IPS-15b (cell line): Measurements from ENCODE around the gene STEAP2.

ENCODE experiments used
- H3K27me3 ChIP-seq: one replicate; pipeline ENCODE4 v1.6.1; 2013; ENCODE audit warnings: low read length; ENCODE audit not compliant: control insufficient read depth, insufficient read depth
- H3K36me3 ChIP-seq: one replicate; pipeline ENCODE4 v1.6.1; 2013; ENCODE audit warnings: low read length; ENCODE audit not compliant: control insufficient read depth, insufficient read depth
- H3K4me1 ChIP-seq: one replicate; pipeline ENCODE4 v1.6.1; 2013; ENCODE audit warnings: mild to moderate bottlenecking, low read length; ENCODE audit not compliant: control insufficient read depth, insufficient read depth
- H3K4me3 ChIP-seq: one replicate; pipeline ENCODE4 v1.5.1; 2013; ENCODE audit warnings: low read depth, low read length
- H3K9ac ChIP-seq: one replicate; pipeline ENCODE4 v1.6.1; 2013; ENCODE audit warnings: low read depth, mild to moderate bottlenecking, low read length
- H3K9me3 ChIP-seq: one replicate; pipeline ENCODE4 v1.6.1; 2013; ENCODE audit warnings: mild to moderate bottlenecking, low read length; ENCODE audit not compliant: control insufficient read depth, insufficient read depth

Gene STEAP2

DNA sequence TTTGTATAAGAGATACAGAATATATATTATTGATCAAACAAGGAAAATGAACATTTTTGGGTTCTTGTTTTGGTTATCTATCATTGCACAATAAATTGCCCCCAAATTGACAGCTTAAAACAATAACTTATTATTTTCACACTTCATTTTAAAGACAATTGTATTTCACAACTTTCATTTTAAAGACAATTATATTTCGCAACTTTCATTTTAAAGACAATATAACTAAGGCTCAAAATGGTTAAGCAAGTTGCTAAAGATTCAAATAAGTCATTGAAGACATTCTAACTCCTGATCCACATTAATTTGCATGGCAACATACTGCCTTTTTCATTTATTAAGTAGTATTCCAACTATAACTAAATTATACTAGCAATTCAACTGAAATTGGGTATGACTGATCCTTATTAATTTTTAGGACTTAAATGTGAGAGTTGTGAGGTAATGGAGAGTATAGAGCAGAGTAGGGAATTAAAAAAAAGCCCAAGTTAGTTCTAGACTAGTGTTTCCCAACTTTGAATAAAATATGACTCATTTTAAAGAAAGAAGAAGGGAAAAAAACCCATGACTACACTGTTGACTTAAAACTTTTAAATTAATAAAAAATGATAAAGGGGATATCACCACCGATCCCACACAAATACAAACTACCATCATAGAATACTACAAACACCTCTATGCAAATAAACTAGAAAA, 9.9 kb upstream of the STEAP2 start:
- Histone ChIP-seq H3K4me3 (no peak overlapping the region), H3K9ac (no peak overlapping the region), H3K36me3 (no peaks in the 10 kb centered on the region), H3K9me3 (no peaks in the 10 kb centered on the region), H3K27me3 (no peaks in the 10 kb centered on the region), H3K4me1 (no peaks in the 10 kb centered on the region)

DNA sequence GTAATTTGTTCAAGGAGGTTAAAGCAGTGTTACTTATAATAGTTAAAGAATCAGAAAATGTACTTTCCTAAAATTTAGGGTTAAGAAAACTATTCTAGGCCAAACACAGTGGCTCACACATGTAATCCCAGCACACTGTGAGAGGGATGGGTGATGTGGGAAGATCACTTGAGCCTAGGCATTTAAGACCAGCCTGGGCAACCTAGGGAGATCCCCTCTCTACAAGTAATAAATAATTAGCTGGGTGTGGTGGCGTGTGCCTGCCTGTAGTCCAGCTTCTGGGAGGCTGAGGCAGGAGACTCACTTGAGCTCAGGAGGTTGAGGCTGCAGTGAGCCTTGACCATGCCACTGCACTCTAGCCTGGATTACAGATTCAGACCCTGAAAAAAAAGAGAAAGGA, 3.6 kb upstream of the STEAP2 start:
- H3K9me3 ChIP-seq = no peaks in the 10 kb centered on the region
- H3K9ac ChIP-seq = no peak overlapping the region
- no peaks in the 10 kb centered on the region for H3K36me3 ChIP-seq
- H3K4me3 ChIP-seq = no peak overlapping the region
- H3K27me3 ChIP-seq = peaks cover 3% of the 10 kb centered on the region
- peaks cover under 1% of the 10 kb centered on the region for H3K4me1 ChIP-seq

GRCh38 chr7:90209776-90210175, 1.8 kb upstream of the STEAP2 start:
- H3K36me3 ChIP-seq = no peaks in the 10 kb centered on the region
- peaks cover 3% of the 10 kb centered on the region for H3K27me3 ChIP-seq
- no peaks in the 10 kb centered on the region for H3K9me3 ChIP-seq
- H3K9ac ChIP-seq = no peak overlapping the region
- H3K4me3 ChIP-seq = no peak overlapping the region
- peaks cover 16% of the 10 kb centered on the region for H3K4me1 ChIP-seq

DNA sequence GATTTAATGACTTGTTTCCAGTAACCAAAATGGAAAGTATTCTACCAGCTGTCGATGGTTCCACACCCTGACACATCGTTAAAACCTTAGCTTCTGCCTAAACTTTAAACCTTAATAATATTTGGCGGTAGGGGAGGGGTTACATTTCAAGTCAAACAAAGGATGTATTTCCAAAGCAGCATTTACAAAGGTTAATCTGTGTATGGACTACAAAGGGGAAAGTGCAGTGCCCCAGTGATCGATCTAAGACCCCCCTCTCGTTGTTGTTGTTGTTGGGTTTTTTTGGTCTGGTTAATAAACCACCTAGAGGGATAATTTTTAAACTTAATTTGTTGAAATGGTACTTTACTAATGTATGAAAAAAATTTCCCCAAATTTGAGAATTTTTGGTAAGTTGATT, 1.1 kb upstream of the STEAP2 start:
- Histone ChIP-seq H3K36me3 (no peaks in the 10 kb centered on the region), H3K27me3 (peaks cover 3% of the 10 kb centered on the region), H3K9me3 (no peaks in the 10 kb centered on the region), H3K4me3 (peak overlapping the region; percentile 93), H3K9ac (no peak overlapping the region), H3K4me1 (peaks cover 20% of the 10 kb centered on the region)

GRCh38 chr7:90210981-90211380, 559 bp upstream of the STEAP2 start:
- Histone ChIP-seq H3K4me1 (peaks cover 21% of the 10 kb centered on the region), H3K4me3 (peak overlapping the region; percentile 93), H3K27me3 (peaks cover 3% of the 10 kb centered on the region), H3K9me3 (no peaks in the 10 kb centered on the region), H3K36me3 (no peaks in the 10 kb centered on the region), H3K9ac (peak overlapping the region; percentile 77)

- peaks cover 3% of the 10 kb centered on the region for H3K27me3 ChIP-seq
- peak overlapping the region; percentile 38 for H3K9ac ChIP-seq
- no peaks in the 10 kb centered on the region for H3K36me3 ChIP-seq
- peaks cover 22% of the 10 kb centered on the region for H3K4me1 ChIP-seq
- H3K4me3 ChIP-seq = peak overlapping the region; percentile 93
- H3K9me3 ChIP-seq = no peaks in the 10 kb centered on the region
These were observed 582 bp downstream of the STEAP2 start for GRCh38 chr7:90212149-90212495.

DNA sequence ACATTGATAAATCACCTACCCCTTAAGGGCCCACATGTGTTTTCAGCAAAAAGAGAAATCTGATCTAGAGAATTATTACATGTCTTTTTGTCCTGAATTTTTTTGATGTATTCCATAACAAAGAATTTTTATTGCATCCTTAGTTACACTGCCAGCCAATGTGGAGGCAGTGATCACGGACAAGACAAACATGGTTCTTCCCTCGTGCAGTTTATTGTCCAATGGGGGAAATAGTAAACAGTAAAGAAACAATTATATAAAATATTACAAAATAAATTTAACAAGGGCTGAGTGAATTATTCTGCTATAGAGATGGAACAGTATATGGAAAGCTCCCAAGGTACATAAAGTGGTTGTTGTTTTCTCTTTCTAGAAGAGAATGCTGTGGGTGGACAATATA, 2.0 kb downstream of the STEAP2 start:
- H3K9ac ChIP-seq = no peak overlapping the region
- peaks cover 22% of the 10 kb centered on the region for H3K4me1 ChIP-seq
- no peak overlapping the region for H3K4me3 ChIP-seq
- peaks cover 3% of the 10 kb centered on the region for H3K27me3 ChIP-seq
- no peaks in the 10 kb centered on the region for H3K36me3 ChIP-seq
- H3K9me3 ChIP-seq = no peaks in the 10 kb centered on the region

GRCh38 chr7:90216080-90216674, 4.6 kb downstream of the STEAP2 start:
- no peak overlapping the region for H3K9ac ChIP-seq
- H3K9me3 ChIP-seq = no peaks in the 10 kb centered on the region
- H3K36me3 ChIP-seq = no peaks in the 10 kb centered on the region
- peaks cover 22% of the 10 kb centered on the region for H3K4me1 ChIP-seq
- H3K27me3 ChIP-seq = no peaks in the 10 kb centered on the region
- no peak overlapping the region for H3K4me3 ChIP-seq

- no peak overlapping the region for H3K4me3 ChIP-seq
- no peaks in the 10 kb centered on the region for H3K36me3 ChIP-seq
- H3K4me1 ChIP-seq = peaks cover 22% of the 10 kb centered on the region
- H3K9me3 ChIP-seq = no peaks in the 10 kb centered on the region
- H3K9ac ChIP-seq = no peak overlapping the region
- H3K27me3 ChIP-seq = no peaks in the 10 kb centered on the region
These were observed 5.2 kb downstream of the STEAP2 start for GRCh38 chr7:90216771-90217170.

- Histone ChIP-seq H3K4me1 (peaks cover 24% of the 10 kb centered on the region), H3K9ac (no peak overlapping the region), H3K36me3 (no peaks in the 10 kb centered on the region), H3K27me3 (no peaks in the 10 kb centered on the region), H3K4me3 (no peak overlapping the region), H3K9me3 (no peaks in the 10 kb centered on the region)
These were observed 10.8 kb downstream of the STEAP2 start for GRCh38 chr7:90222390-90222789.

DNA sequence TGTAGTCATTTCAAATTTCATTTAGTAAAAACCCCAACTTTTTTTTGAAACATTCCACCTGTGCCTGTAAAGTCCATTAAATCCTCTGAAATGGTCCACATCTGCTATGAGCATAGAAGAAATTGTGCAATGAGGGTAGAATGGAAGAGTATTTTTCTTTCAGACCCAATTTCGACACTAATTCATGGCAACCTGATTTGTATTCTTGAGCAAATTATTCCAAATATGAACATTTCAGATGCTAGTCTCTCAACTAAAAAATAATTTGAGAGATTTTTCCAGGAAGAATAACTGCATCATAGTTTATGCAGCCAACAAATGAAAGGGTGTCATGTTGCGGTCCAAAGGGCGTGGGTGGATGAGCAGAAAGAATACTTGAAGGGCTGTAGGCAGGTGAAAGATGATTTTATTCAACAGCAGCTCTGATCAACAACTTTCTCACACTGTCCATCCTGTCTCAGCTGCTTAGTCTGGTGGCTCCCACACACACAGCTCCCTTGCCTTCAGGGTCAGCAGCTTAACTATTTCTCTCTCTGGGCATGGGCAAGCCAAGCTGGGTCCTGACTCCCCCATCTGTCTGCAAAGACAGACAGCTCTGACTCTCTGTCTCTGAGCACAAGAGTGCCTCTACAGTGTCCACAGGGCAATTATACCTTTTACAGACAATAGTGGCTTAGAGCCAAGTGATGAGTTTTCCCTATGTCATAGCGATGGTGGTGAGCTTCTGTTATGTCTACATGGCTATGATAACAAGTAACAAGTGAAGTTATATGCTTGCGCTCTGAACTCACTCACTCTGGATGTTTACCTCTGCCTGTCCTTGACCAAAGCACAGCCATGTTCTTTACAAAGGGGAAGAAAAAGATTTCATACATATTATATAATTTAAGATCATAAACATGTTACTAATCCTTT, 11.5 kb downstream of the STEAP2 start:
- H3K36me3 ChIP-seq = no peaks in the 10 kb centered on the region
- no peak overlapping the region for H3K4me3 ChIP-seq
- no peaks in the 10 kb centered on the region for H3K9me3 ChIP-seq
- H3K4me1 ChIP-seq = peaks cover 24% of the 10 kb centered on the region
- H3K9ac ChIP-seq = no peak overlapping the region
- H3K27me3 ChIP-seq = no peaks in the 10 kb centered on the region
